Hippocampal formation (tissue), 2 donors: ENCODE measurements around the gene PLOD3.
"Not testable (repeated sequence)": the region's sequence is repeated elsewhere in the genome, so short reads cannot be mapped to it uniquely, and the experiment has no call there.

Experiments used
- DNase-seq, 2 donors: peaks; one replicate each; lab custom pipeline; 2025; lab: John Stamatoyannopoulos, UW

PLOD3 gene

GRCh38 chr7:101212014-101212413 lies 5.4 kb downstream of the PLOD3 start:
- DNase-seq: no peak

- DNase-seq: no peak
Measured at GRCh38 chr7:101211501-101211900, 5.9 kb downstream of the PLOD3 start.

- no peak for DNase-seq
Measured at GRCh38 chr7:101210143-101210542, 7.2 kb downstream of the PLOD3 start.

- no peak for DNase-seq
Measured at GRCh38 chr7:101208794-101209193, 8.6 kb downstream of the PLOD3 start.

- no peak for DNase-seq
Measured at GRCh38 chr7:101207459-101207858, 9.9 kb downstream of the PLOD3 start.

GRCh38 chr7:101206665-101207042 lies 10.7 kb downstream of the PLOD3 start:
- DNase-seq: no peak

- DNase-seq: no peak
Measured at GRCh38 chr7:101205901-101206664, 11.3 kb downstream of the PLOD3 start.

GRCh38 chr7:101203740-101204738 lies 13.3 kb downstream of the PLOD3 start:
- DNase-seq: not testable (repeated sequence)

GRCh38 chr7:101202603-101202918 lies 14.8 kb downstream of the PLOD3 start:
- no peak for DNase-seq

- no peak for DNase-seq
Measured at GRCh38 chr7:101201695-101202602, 15.4 kb downstream of the PLOD3 start.

GRCh38 chr7:101200862-101201599 lies 16.4 kb downstream of the PLOD3 start, which contains the start of gene MOGAT3:
MOGAT3 (minus strand) TSS chr7:101201036; CDS start chr7:101200854, 182 bp downstream.
- no peak for DNase-seq

- DNase-seq: no peak
Measured at GRCh38 chr7:101200504-101200861, 16.9 kb downstream of the PLOD3 start.

- not testable (repeated sequence) for DNase-seq
Measured at GRCh38 chr7:101199522-101199921, 17.9 kb downstream of the PLOD3 start.

- no peak for DNase-seq
Measured at GRCh38 chr7:101198476-101198875, 18.9 kb downstream of the PLOD3 start.

- DNase-seq: no peak
Measured at GRCh38 chr7:101197991-101198390, 19.4 kb downstream of the PLOD3 start.

GRCh38 chr7:101195884-101196283 lies 21.5 kb downstream of the PLOD3 start:
- DNase-seq: no peak

GRCh38 chr7:101189109-101189508 lies 28.3 kb downstream of the PLOD3 start:
- no peak for DNase-seq

GRCh38 chr7:101186844-101187428 lies 30.4 kb downstream of the PLOD3 start:
- no peak for DNase-seq

- DNase-seq: no peak
Measured at GRCh38 chr7:101186194-101186593, 31.2 kb downstream of the PLOD3 start.

- no peak for DNase-seq
Measured at GRCh38 chr7:101185258-101185839, 32.0 kb downstream of the PLOD3 start.
